DOHH2 (cell line): Measurements from ENCODE around the gene PKP3.
"Not testable (repeated sequence)": the region's sequence is repeated elsewhere in the genome, so short reads cannot be mapped to it uniquely, and the experiment has no call there.

Experiments used
- H3F3A ChIP-seq: fragments of 200-600 bp; sonication (generic), shearing (Covaris generic); 2 replicates; pipeline ENCODE4 v1.6.0; 2016; ENCODE audit warnings: antibody characterized with exemption, mild to moderate bottlenecking; ENCODE audit not compliant: control insufficient read depth, insufficient read depth
- H3K27ac ChIP-seq: fragments of 200-600 bp; sonication (generic); 2 replicates; pipeline ENCODE4 v1.5.1; 2014; ENCODE audit warnings: low read depth, mild to moderate bottlenecking, low read length, moderate library complexity
- H3K27me3 ChIP-seq: fragments of 200-600 bp; sonication (generic); 2 replicates; pipeline ENCODE4 v1.6.1; 2014; ENCODE audit warnings: mild to moderate bottlenecking, low read length, mixed read lengths; ENCODE audit not compliant: control insufficient read depth
- H3K36me3 ChIP-seq: fragments of 200-600 bp; sonication (generic); 2 replicates; pipeline ENCODE4 v1.6.1; 2014; ENCODE audit warnings: mild to moderate bottlenecking, low read length, moderate library complexity, mixed read lengths; ENCODE audit not compliant: control insufficient read depth
- H3K4me1 ChIP-seq: fragments of 200-600 bp; sonication (generic); 2 replicates; pipeline ENCODE4 v1.6.1; 2014; ENCODE audit warnings: mild to moderate bottlenecking, low read length, mixed read lengths; ENCODE audit not compliant: control insufficient read depth
- H3K4me2 ChIP-seq: fragments of 200-600 bp; sonication (generic); 2 replicates; pipeline ENCODE4 v1.6.0; 2014; ENCODE audit warnings: mild to moderate bottlenecking, low read length, moderate library complexity
- H3K4me3 ChIP-seq: fragments of 200-600 bp; sonication (generic); 2 replicates; pipeline ENCODE4 v1.5.1; 2014; ENCODE audit warnings: mild to moderate bottlenecking, low read length, mixed read lengths
- H3K79me2 ChIP-seq: fragments of 200-600 bp; sonication (generic); 2 replicates; pipeline ENCODE4 v1.6.1; 2014; ENCODE audit warnings: mild to moderate bottlenecking, low read length, mixed read lengths; ENCODE audit not compliant: control insufficient read depth
- H3K9me2 ChIP-seq: fragments of 200-600 bp; sonication (generic); replicated peaks from 2 replicates; pipeline ENCODE4 v1.6.1; 2014; ENCODE audit warnings: mild to moderate bottlenecking, low read length, mixed read lengths; ENCODE audit not compliant: control insufficient read depth
- H3K9me3 ChIP-seq: fragments of 200-600 bp; sonication (generic); 2 replicates; pipeline ENCODE4 v1.6.1; 2014; ENCODE audit warnings: antibody characterized with exemption, low read length, mixed read lengths; ENCODE audit not compliant: control insufficient read depth, insufficient read depth
- H4K20me1 ChIP-seq: fragments of 200-600 bp; sonication (generic); 2 replicates; pipeline ENCODE4 v1.6.0; 2014; ENCODE audit warnings: low read depth, mild to moderate bottlenecking, antibody characterized with exemption, low read length, moderate library complexity; ENCODE audit not compliant: control insufficient read depth, insufficient read depth
- CTCF ChIP-seq: fragments of 200-600 bp; sonication (generic); IDR thresholded peaks from one replicate; pipeline ENCODE4 v1.5.1; 2014; ENCODE audit warnings: antibody characterized with exemption, mild to moderate bottlenecking, low read depth, low read length; ENCODE audit not compliant: poor library complexity, severe bottlenecking
- EZH2phosphoT487 ChIP-seq: fragments of 200-600 bp; sonication (generic); IDR thresholded peaks from 2 replicates; pipeline ENCODE4 v1.6.1; 2017; ENCODE audit warnings: borderline replicate concordance, mild to moderate bottlenecking, antibody characterized with exemption, low read length, moderate library complexity, mixed read lengths

Gene PKP3

DNA sequence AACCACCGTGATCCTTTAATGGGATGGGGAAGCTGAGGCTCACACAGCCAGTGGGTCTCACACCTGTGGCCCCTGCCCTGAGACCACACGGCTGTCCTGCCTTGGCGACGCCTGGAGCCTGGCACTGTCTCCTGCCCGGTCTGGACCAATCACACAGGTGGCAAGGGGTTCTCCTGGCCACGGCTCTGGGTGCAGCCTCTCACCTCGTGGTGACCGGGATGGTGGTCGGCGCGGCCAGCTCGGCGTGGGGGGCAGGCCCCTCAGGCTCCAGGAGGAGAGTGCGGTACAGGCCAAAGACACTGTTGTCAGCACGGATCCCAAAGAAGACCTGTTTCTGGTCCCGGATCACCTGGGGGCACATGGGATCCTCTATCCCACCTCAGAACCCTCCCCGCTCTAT lies 39.1 kb downstream of the PKP3 start:
- H3K4me1 ChIP-seq: no peaks in the 10 kb centered on the region
- TF ChIP-seq CTCF (no peak), EZH2phosphoT487 (no peak)
- no peaks in the 10 kb centered on the region for H3K9me3 ChIP-seq
- H3F3A ChIP-seq: no peaks in the 10 kb centered on the region
- H3K4me3 ChIP-seq: no peak overlapping the region
- no peaks in the 10 kb centered on the region for H3K36me3 ChIP-seq
- H3K9me2 ChIP-seq: no peaks in the 10 kb centered on the region
- no peak overlapping the region for H3K4me2 ChIP-seq
- no peaks in the 10 kb centered on the region for H3K27me3 ChIP-seq
- no peak overlapping the region for H3K27ac ChIP-seq
- no peaks in the 10 kb centered on the region for H3K79me2 ChIP-seq
- no peaks in the 10 kb centered on the region for H4K20me1 ChIP-seq

DNA sequence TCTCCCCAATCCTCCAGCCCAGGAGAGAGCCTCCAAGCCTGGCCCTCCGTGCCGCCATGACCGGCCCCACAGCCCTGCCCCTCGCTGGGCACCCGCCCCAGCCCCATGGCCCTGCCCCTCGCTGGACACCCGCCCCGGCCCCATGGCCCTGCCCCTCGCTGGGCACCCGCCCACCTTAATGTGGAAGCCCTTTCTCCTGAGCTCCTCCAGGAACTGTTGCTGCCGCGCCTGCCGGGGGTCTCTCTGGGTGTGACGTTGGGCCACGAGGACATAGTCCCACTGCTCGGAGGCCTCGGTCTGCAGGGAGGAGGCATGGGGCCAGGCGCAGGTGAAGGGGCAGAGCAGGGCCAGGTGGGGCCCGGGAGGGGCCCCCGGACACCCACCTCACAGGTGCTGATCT lies 39.6 kb downstream of the PKP3 start:
- no peaks in the 10 kb centered on the region for H3K9me2 ChIP-seq
- H3F3A ChIP-seq: no peaks in the 10 kb centered on the region
- no peaks in the 10 kb centered on the region for H4K20me1 ChIP-seq
- no peak overlapping the region for H3K27ac ChIP-seq
- H3K36me3 ChIP-seq: no peaks in the 10 kb centered on the region
- TF ChIP-seq EZH2phosphoT487: no peak
- TF ChIP-seq CTCF: no peak
- H3K79me2 ChIP-seq: no peaks in the 10 kb centered on the region
- H3K4me2 ChIP-seq: no peak overlapping the region
- H3K27me3 ChIP-seq: no peaks in the 10 kb centered on the region
- no peaks in the 10 kb centered on the region for H3K9me3 ChIP-seq
- no peaks in the 10 kb centered on the region for H3K4me1 ChIP-seq
- no peak overlapping the region for H3K4me3 ChIP-seq

DNA sequence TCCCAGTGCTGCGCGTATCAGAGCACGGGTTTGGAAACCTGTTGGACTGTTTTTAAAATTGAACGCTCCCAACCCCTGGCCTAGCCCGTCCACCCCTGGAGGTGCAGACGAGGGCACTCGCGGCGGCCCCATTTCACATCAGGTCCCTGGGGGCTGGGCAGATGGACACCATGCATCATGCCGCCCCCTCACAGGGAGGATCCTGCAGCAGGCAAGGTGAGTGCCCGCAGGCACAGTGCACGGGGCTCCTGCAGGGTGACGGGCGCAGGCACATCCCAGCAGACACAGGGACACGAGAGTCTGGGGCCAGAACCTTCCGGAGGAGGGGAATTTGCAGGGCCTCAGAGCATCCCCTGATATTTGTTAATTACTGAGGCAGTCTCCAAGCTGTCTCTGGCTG lies 40.5 kb downstream of the PKP3 start:
- no peaks in the 10 kb centered on the region for H3K36me3 ChIP-seq
- no peaks in the 10 kb centered on the region for H3K9me3 ChIP-seq
- H3K9me2 ChIP-seq: no peaks in the 10 kb centered on the region
- TF ChIP-seq CTCF: no peak
- no peak for TF ChIP-seq EZH2phosphoT487
- no peaks in the 10 kb centered on the region for H3K79me2 ChIP-seq
- H4K20me1 ChIP-seq: no peaks in the 10 kb centered on the region
- H3K27me3 ChIP-seq: no peaks in the 10 kb centered on the region
- no peaks in the 10 kb centered on the region for H3F3A ChIP-seq
- no peaks in the 10 kb centered on the region for H3K4me1 ChIP-seq
- H3K4me3 ChIP-seq: no peak overlapping the region
- H3K4me2 ChIP-seq: no peak overlapping the region
- no peak overlapping the region for H3K27ac ChIP-seq

- not testable (repeated sequence) for H3K9me3 ChIP-seq, H3K27ac ChIP-seq, H3K27me3 ChIP-seq, H3F3A ChIP-seq, H3K9me2 ChIP-seq, H4K20me1 ChIP-seq, H3K36me3 ChIP-seq, H3K79me2 ChIP-seq, H3K4me2 ChIP-seq, H3K4me1 ChIP-seq, H3K4me3 ChIP-seq
Observed at GRCh38 chr11:434999-435740, 41.2 kb downstream of the PKP3 start.
